Peyer's patch (tissue), 4 donors: Measurements from ENCODE around the gene PXDN.

Source experiments
- POLR2A ChIP-seq, 2 donors: fragments of 450-650 bp; IDR thresholded peaks; one replicate each; pipeline ENCODE4 v1.5.1; 2017; ENCODE audit warnings: antibody characterized with exemption in 2 of 2, mild to moderate bottlenecking in 2 of 2, moderate library complexity in 2 of 2
- TF ChIP-seq, protein P1 (sequence below), 6 experiments: fragments of 450-650 bp in 4 of 6; fragments of 200-600 bp in 2 of 6; sonication (generic) in 1 of 6; IDR thresholded peaks; one replicate each; pipeline ENCODE4 v1.5.1; 2017 to 2019; ENCODE audit warnings: antibody characterized with exemption in 6 of 6, mild to moderate bottlenecking in 3 of 6, moderate library complexity in 1 of 6

GRCh38 chr2:1619556-1619955, 124.8 kb downstream of the PXDN start:
- TF ChIP-seq POLR2A (IDR thresholded peaks at IDR 0.05) = no peak
- TF ChIP-seq, protein P1, sequence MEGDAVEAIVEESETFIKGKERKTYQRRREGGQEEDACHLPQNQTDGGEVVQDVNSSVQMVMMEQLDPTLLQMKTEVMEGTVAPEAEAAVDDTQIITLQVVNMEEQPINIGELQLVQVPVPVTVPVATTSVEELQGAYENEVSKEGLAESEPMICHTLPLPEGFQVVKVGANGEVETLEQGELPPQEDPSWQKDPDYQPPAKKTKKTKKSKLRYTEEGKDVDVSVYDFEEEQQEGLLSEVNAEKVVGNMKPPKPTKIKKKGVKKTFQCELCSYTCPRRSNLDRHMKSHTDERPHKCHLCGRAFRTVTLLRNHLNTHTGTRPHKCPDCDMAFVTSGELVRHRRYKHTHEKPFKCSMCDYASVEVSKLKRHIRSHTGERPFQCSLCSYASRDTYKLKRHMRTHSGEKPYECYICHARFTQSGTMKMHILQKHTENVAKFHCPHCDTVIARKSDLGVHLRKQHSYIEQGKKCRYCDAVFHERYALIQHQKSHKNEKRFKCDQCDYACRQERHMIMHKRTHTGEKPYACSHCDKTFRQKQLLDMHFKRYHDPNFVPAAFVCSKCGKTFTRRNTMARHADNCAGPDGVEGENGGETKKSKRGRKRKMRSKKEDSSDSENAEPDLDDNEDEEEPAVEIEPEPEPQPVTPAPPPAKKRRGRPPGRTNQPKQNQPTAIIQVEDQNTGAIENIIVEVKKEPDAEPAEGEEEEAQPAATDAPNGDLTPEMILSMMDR (IDR thresholded peaks at IDR 0.05) = no peak
